Prostate gland (tissue), 2 donors: ENCODE measurements around the gene SYT6.

Experiments used
- POLR2AphosphoS5 ChIP-seq: sonication (generic); formaldehyde crosslinking; IDR thresholded peaks from one replicate; pipeline ENCODE4 v1.6.1; 2017; ENCODE audit warnings: antibody characterized with exemption
- TF ChIP-seq, protein P1 (sequence below), 4 experiments: fragments of 200-600 bp in 2 of 4; fragments of 450-650 bp in 2 of 4; sonication (generic) in 2 of 4; IDR thresholded peaks; 1 replicate in 3 of 4; 2 replicates in 1 of 4; pipeline ENCODE4 v1.5.1; 2016 to 2019; ENCODE audit warnings: antibody characterized with exemption in 4 of 4, mild to moderate bottlenecking in 2 of 4, moderate library complexity in 2 of 4

DNA sequence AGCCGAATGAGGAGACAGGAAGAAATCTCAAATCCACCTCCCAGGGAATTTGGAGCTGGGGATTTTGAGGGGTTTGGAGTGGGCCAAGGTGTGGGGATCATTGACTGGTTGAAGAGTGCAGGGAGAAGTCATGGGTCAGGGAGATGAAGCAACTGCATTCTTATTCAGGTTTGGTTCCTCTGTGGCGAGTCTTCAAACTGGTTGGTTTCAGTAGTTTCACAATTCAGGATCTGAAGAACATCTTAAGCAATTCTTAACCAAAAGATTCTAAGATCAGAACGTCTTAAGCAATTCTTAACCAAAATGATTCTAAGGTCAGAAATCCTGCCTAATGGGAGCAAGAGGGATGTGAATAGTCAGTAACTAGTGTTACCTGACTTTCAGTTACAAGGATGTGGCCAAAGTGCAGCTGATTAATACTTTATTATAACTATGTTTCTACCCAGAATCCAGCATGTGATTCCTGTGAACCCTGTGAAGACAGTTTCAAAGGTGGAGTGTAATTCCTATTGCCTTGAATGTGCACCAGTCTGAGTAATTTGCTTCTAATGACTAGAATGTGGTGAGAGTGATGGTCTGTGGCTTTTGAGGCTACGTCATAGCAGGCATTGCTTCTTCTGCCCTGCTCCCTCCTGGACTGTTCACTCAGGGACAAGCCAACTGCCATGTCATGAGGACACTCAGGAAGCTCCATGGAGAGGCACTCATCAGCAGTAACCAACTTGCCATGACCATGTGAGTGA, 113.2 kb downstream of the SYT6 start:
- TF ChIP-seq, protein P1, sequence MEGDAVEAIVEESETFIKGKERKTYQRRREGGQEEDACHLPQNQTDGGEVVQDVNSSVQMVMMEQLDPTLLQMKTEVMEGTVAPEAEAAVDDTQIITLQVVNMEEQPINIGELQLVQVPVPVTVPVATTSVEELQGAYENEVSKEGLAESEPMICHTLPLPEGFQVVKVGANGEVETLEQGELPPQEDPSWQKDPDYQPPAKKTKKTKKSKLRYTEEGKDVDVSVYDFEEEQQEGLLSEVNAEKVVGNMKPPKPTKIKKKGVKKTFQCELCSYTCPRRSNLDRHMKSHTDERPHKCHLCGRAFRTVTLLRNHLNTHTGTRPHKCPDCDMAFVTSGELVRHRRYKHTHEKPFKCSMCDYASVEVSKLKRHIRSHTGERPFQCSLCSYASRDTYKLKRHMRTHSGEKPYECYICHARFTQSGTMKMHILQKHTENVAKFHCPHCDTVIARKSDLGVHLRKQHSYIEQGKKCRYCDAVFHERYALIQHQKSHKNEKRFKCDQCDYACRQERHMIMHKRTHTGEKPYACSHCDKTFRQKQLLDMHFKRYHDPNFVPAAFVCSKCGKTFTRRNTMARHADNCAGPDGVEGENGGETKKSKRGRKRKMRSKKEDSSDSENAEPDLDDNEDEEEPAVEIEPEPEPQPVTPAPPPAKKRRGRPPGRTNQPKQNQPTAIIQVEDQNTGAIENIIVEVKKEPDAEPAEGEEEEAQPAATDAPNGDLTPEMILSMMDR (IDR thresholded peaks at IDR 0.05): no peak
- no peak for TF ChIP-seq POLR2AphosphoS5
